Hepatocyte (in vitro differentiated cells): Measurements from ENCODE around the gene LRMDA.

Experiments
- EZH2 ChIP-seq: fragments of 200-600 bp; sonication (generic); IDR thresholded peaks from 2 replicates; pipeline ENCODE4 v1.6.1; 2016; ENCODE audit warnings: antibody characterized with exemption, mild to moderate bottlenecking, borderline replicate concordance
- EZH2phosphoT487 ChIP-seq: fragments of 200-600 bp; sonication (generic); IDR thresholded peaks from one replicate; pipeline ENCODE4 v1.6.1; 2018; ENCODE audit warnings: antibody characterized with exemption, mild to moderate bottlenecking, low read depth, moderate library complexity; ENCODE audit not compliant: unreplicated experiment, severe bottlenecking
- TF ChIP-seq, protein P1 (sequence below): fragments of 200-600 bp; sonication (generic); IDR thresholded peaks from 2 replicates; pipeline ENCODE4 v1.5.1; 2016; ENCODE audit warnings: antibody characterized with exemption, mild to moderate bottlenecking; ENCODE audit not compliant: poor library complexity

DNA sequence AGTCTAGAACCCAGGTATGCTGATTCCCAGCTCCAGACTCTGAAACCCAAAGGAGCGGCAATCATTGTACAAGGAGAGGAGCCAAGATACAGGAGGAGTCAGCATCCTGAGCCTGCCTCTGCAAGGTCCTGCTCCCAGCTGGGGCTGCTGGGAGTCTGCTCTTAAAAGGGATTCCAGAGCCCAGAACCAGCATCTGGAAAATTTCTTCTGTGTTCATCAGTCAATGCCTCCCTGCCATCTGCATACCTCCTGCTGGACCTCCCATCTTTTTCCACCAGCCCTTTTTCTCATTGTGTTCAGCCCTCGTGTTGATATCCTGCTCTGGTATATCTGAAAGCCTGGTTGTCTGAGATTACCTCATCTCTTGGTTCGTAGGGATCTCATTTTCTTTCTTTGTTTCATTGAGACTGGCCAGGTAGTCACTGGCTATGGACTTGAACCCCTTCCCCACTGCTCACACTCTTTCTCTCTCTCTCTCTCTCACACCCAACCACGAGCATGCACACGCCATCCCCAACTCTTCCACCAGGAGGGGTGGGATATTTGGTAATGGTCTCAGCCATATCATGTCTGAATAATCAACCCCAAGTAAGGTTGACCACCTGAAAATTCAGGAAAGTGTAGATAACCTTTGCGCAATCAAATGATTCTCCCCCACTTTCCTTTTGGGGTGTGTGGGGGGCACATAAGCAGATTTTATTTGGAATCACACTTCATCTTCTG lies 608.8 kb downstream of the LRMDA start:
- TF ChIP-seq, protein P1, sequence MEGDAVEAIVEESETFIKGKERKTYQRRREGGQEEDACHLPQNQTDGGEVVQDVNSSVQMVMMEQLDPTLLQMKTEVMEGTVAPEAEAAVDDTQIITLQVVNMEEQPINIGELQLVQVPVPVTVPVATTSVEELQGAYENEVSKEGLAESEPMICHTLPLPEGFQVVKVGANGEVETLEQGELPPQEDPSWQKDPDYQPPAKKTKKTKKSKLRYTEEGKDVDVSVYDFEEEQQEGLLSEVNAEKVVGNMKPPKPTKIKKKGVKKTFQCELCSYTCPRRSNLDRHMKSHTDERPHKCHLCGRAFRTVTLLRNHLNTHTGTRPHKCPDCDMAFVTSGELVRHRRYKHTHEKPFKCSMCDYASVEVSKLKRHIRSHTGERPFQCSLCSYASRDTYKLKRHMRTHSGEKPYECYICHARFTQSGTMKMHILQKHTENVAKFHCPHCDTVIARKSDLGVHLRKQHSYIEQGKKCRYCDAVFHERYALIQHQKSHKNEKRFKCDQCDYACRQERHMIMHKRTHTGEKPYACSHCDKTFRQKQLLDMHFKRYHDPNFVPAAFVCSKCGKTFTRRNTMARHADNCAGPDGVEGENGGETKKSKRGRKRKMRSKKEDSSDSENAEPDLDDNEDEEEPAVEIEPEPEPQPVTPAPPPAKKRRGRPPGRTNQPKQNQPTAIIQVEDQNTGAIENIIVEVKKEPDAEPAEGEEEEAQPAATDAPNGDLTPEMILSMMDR = no peak
- TF ChIP-seq EZH2 (no peak), EZH2phosphoT487 (no peak)
